OCI-LY7 (cell line): ENCODE results near the gene H6PD. TPM values are rescaled to one million over a fixed set of nuclear protein-coding genes. Genes with fewer than 3 reads are reported as not detected.

ENCODE experiments used
- BruUV-seq: library from RNA; stranded (reverse); fragments of 400-500 nt; replicated peaks from 2 replicates; lab custom pipeline; 2021; lab: Mats Ljungman, UMichigan
- CTCF ChIA-PET: fragments of 300-600 bp; sonication (Branson Sonifier 250); formaldehyde crosslinking; loops from one replicate; lab custom pipeline; 2022; ENCODE audit warnings: antibody characterized with exemption; ENCODE audit not compliant: unreplicated experiment; lab: Charles Lee
- POLR2A ChIA-PET: fragments of 300-600 bp; sonication (Branson Sonifier 250); formaldehyde crosslinking; loops from one replicate; lab custom pipeline; 2022; ENCODE audit warnings: antibody characterized with exemption; lab: Charles Lee
- DNase-seq: peaks from one replicate; pipeline ENCODE4 v3.0.0-alpha.2; 2015; ENCODE audit warnings: low spot score
- H2AFZ ChIP-seq: fragments of 200-600 bp; sonication (generic), shearing (Covaris generic); 2 replicates; pipeline ENCODE4 v1.6.1; 2014; ENCODE audit warnings: mild to moderate bottlenecking, antibody characterized with exemption, low read length, moderate library complexity
- H3K27ac ChIP-seq: fragments of 200-600 bp; sonication (generic); 2 replicates; pipeline ENCODE4 v1.5.1; 2014; ENCODE audit warnings: mixed run types, low read depth, mild to moderate bottlenecking, moderate library complexity, low read length, inconsistent platforms; ENCODE audit not compliant: poor library complexity, severe bottlenecking
- H3K36me3 ChIP-seq: fragments of 200-600 bp; sonication (generic); 2 replicates; pipeline ENCODE4 v1.6.1; 2014; ENCODE audit warnings: mild to moderate bottlenecking, antibody characterized with exemption, low read length, moderate library complexity, mixed read lengths; ENCODE audit not compliant: insufficient read depth
- H3K4me1 ChIP-seq: fragments of 200-600 bp; sonication (generic); 2 replicates; pipeline ENCODE4 v1.5.1; 2014; ENCODE audit warnings: mild to moderate bottlenecking, low read length; ENCODE audit not compliant: insufficient read depth, poor library complexity, severe bottlenecking
- H3K4me2 ChIP-seq: fragments of 200-600 bp; sonication (generic); 2 replicates; pipeline ENCODE4 v1.6.1; 2014; ENCODE audit warnings: mild to moderate bottlenecking, low read length
- H3K4me3 ChIP-seq: fragments of 200-600 bp; sonication (generic); 2 replicates; pipeline ENCODE4 v1.5.1; 2014; ENCODE audit warnings: mild to moderate bottlenecking, low read depth, low read length; ENCODE audit not compliant: poor library complexity, severe bottlenecking
- H3K79me2 ChIP-seq: fragments of 200-600 bp; sonication (generic); 2 replicates; pipeline ENCODE4 v1.6.1; 2016; ENCODE audit warnings: low read depth, mild to moderate bottlenecking, low read length, moderate library complexity, mixed read lengths; ENCODE audit not compliant: insufficient read depth
- H3K9me2 ChIP-seq: fragments of 200-600 bp; sonication (generic); 2 replicates; pipeline ENCODE4 v1.6.1; 2016; ENCODE audit warnings: mild to moderate bottlenecking, low read length, mixed read lengths; ENCODE audit not compliant: insufficient read depth
- H3K9me3 ChIP-seq: fragments of 200-600 bp; sonication (generic); 2 replicates; pipeline ENCODE4 v1.6.1; 2014; ENCODE audit warnings: mild to moderate bottlenecking, mixed run types, low read length, mixed read lengths
- H4K20me1 ChIP-seq: fragments of 200-600 bp; sonication (generic); 2 replicates; pipeline ENCODE4 v1.6.1; 2014; ENCODE audit warnings: mild to moderate bottlenecking, antibody characterized with exemption, low read length, moderate library complexity, mixed read lengths; ENCODE audit not compliant: insufficient read depth
- EZH2phosphoT487 ChIP-seq: fragments of 200-600 bp; sonication (generic); IDR thresholded peaks from 2 replicates; pipeline ENCODE4 v1.6.1; 2018; ENCODE audit warnings: low read depth, borderline replicate concordance, mild to moderate bottlenecking, mixed run types, antibody characterized with exemption, low read length, moderate library complexity, mixed read lengths
- intact Hi-C: fragments of 100-400 bp; cut with micrococcal nuclease; formaldehyde crosslinking; loops from one replicate; pipeline ENCODE4 v1.10.0; 2022; ENCODE audit not compliant: unreplicated experiment
- total RNA-seq, 2 experiments: library from RNA; depleted of rRNA in 1 of 2; stranded (reverse); fragments of >200 nt in 1 of 2; shearing (Covaris generic) in 1 of 2; gene quantifications; 2 replicates each; pipeline ENCODE4 v1.2.3, GENCODE V29; 2014 to 2022
- TF ChIP-seq, protein P1 (sequence below): fragments of 200-600 bp; sonication (generic); conservative IDR thresholded peaks from 2 replicates; pipeline ENCODE4 v1.5.1; 2014; ENCODE audit warnings: mild to moderate bottlenecking, antibody characterized with exemption, low read length, moderate library complexity, mixed read lengths

H6PD gene
- total RNA-seq, 2 experiments from 2014 or later, result 8.5 to 22.1 TPM

DNA sequence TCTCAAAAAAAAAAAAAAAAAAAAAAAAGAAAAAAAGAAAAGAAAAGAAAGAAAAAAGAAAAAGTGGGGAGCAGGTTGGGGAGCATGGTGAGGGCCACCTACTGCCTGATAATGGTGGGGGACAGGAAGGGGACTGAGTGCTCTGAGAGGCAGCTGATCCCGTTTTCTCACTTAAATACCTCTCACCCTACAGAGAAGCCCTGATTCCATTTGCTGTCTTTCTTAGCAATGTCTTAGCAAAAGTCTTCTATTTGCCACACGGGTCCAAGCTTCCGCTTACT lies 692 bp upstream of the H6PD start:
- Histone ChIP-seq H3K79me2 (peaks cover 8% of the 10 kb centered on the region; the same call in 1 of the 2 replicates), H3K4me1 (peaks cover 27% of the 10 kb centered on the region), H3K4me3 (peak overlapping the region; percentile 72), H3K9me2 (no peaks in the 10 kb centered on the region), H2AFZ (peak overlapping the region; percentile 98), H3K27ac (peak overlapping the region; percentile 32), H3K36me3 (no peaks in the 10 kb centered on the region), H3K4me2 (peak overlapping the region; percentile 91), H4K20me1 (no peaks in the 10 kb centered on the region), H3K9me3 (no peaks in the 10 kb centered on the region)
- BruUV-seq, result no TSS peak
- no peak for TF ChIP-seq EZH2phosphoT487
- TF ChIP-seq, protein P1, sequence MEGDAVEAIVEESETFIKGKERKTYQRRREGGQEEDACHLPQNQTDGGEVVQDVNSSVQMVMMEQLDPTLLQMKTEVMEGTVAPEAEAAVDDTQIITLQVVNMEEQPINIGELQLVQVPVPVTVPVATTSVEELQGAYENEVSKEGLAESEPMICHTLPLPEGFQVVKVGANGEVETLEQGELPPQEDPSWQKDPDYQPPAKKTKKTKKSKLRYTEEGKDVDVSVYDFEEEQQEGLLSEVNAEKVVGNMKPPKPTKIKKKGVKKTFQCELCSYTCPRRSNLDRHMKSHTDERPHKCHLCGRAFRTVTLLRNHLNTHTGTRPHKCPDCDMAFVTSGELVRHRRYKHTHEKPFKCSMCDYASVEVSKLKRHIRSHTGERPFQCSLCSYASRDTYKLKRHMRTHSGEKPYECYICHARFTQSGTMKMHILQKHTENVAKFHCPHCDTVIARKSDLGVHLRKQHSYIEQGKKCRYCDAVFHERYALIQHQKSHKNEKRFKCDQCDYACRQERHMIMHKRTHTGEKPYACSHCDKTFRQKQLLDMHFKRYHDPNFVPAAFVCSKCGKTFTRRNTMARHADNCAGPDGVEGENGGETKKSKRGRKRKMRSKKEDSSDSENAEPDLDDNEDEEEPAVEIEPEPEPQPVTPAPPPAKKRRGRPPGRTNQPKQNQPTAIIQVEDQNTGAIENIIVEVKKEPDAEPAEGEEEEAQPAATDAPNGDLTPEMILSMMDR, result no peak
- no peak for DNase-seq
- intact Hi-C loops, result no loop called here
- ChIA-PET POLR2A (interaction anchor here (0.6 kb wide), 1 partner anchor 302 kb away, joined by 6 read pairs; no protein-coding TSS in a partner anchor), CTCF (interaction anchor here (0.6 to 1.1 kb wide), 3 partner anchors 58 to 484 kb away, joined by 3 read pairs; no protein-coding TSS in a partner anchor)

DNA sequence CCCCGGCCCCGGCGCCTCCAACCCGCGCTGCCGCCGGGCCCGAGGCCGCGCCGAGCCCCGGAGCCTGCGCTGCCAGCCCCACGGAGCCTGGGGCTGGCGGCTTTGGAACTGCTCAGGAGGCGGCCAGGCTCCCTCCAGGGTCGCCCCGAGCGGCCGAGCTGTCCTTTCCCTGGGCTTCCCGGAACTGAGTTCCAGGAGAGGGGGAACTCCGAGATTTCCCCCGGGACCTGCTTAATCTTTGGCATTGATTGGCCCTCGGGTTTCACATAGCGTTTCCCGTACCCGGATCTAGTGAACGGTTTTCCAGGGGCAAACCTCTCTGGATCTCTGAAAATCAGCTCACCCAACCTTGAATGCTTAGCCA lies 504 bp downstream of the H6PD start:
- no peak for DNase-seq
- H3K4me3 ChIP-seq, result peak overlapping the region; percentile 84
- no peaks in the 10 kb centered on the region for H4K20me1 ChIP-seq
- H3K27ac ChIP-seq, result peak overlapping the region; percentile 60
- no peaks in the 10 kb centered on the region for H3K9me3 ChIP-seq
- CTCF ChIA-PET, result interaction anchor here (0.6 to 1.1 kb wide), 2 partner anchors 59 to 164 kb away, joined by 3 read pairs; no protein-coding TSS in a partner anchor
- POLR2A ChIA-PET, result interaction anchor here (0.6 kb wide), 1 partner anchor 167 kb away, joined by 4 read pairs; no protein-coding TSS in a partner anchor
- intact Hi-C loops, result no loop called here
- H2AFZ ChIP-seq, result peak overlapping the region; percentile 82; the same call in 1 of the 2 replicates
- H3K9me2 ChIP-seq, result no peaks in the 10 kb centered on the region
- no peaks in the 10 kb centered on the region for H3K36me3 ChIP-seq
- BruUV-seq, result no TSS peak
- H3K4me1 ChIP-seq, result peaks cover 37% of the 10 kb centered on the region
- no peak for TF ChIP-seq EZH2phosphoT487
- TF ChIP-seq, protein P1, result no peak
- H3K79me2 ChIP-seq, result peaks cover 8% of the 10 kb centered on the region; the same call in 1 of the 2 replicates
- peak overlapping the region; percentile 78 for H3K4me2 ChIP-seq

DNA sequence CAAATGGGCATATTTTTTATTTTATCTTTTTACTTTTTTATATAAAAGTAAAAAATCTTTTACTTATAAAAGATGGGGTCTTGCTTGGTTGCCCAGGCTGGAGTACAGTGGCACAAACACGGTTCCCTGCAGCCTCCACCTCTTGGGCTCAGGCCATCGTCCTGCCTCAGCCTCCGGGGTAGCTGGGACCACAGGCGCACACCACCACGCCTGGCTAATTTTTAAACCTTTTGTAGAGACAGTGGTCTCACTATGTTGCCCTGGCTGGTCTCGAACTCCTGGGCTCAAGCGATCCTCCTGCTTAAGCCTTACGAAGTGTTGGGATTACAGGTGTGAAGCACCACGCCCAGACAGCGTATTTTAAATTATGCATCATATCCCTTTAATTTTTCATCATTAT lies 986 bp downstream of the H6PD start:
- Histone ChIP-seq H3K27ac (peak overlapping the region; percentile 60), H3K9me3 (no peaks in the 10 kb centered on the region), H4K20me1 (no peaks in the 10 kb centered on the region), H3K79me2 (peaks cover 8% of the 10 kb centered on the region; the same call in 1 of the 2 replicates), H2AFZ (peak overlapping the region; percentile 82; the same call in 1 of the 2 replicates), H3K36me3 (no peaks in the 10 kb centered on the region), H3K4me3 (peak overlapping the region; percentile 84), H3K9me2 (no peaks in the 10 kb centered on the region), H3K4me1 (peaks cover 41% of the 10 kb centered on the region), H3K4me2 (peak overlapping the region; percentile 78)
- TF ChIP-seq, protein P1, result no peak
- TF ChIP-seq EZH2phosphoT487, result no peak
- intact Hi-C loops, result no loop called here
- BruUV-seq, result TSS peak; percentile 66
- POLR2A ChIA-PET, result interaction anchor here (0.6 to 1.0 kb wide), 2 partner anchors 9 to 158 kb away, joined by 3 to 5 read pairs; no protein-coding TSS in a partner anchor
- DNase-seq, result no peak
- CTCF ChIA-PET, result interaction anchor here (0.8 kb wide), 1 partner anchor 15 kb away, joined by 3 read pairs; no protein-coding TSS in a partner anchor
